Measurements from ENCODE around the gene EIF5.

Gene EIF5

GRCh38 chr14:103349982-103350381 is 15.9 kb downstream of the EIF5 start:
- TF ChIP-seq TAF1 (IDR thresholded peaks at IDR 0.05; ENCODE audit: borderline replicate concordance, insufficient read depth, low read length) (no peak), FOXP2 (optimal IDR thresholded peaks at IDR 0.05; ENCODE audit: borderline replicate concordance, extremely low read depth, extremely low read length, insufficient read depth) (no peak), REST (IDR thresholded peaks at IDR 0.05; ENCODE audit: insufficient read depth in 1 of 2, low read depth in 2 of 2, low read length in 2 of 2) (no peak), SIN3A (IDR thresholded peaks at IDR 0.05; ENCODE audit: borderline replicate concordance, insufficient read depth, low read length) (no peak), POLR2AphosphoS5 (IDR thresholded peaks at IDR 0.05; ENCODE audit: low read depth, low read length) (no peak)

- TF ChIP-seq TAF1 (IDR thresholded peaks at IDR 0.05; ENCODE audit: borderline replicate concordance, insufficient read depth, low read length), result no peak
- no peak for TF ChIP-seq FOXP2 (optimal IDR thresholded peaks at IDR 0.05; ENCODE audit: borderline replicate concordance, extremely low read depth, extremely low read length, insufficient read depth)
- no peak for TF ChIP-seq SIN3A (IDR thresholded peaks at IDR 0.05; ENCODE audit: borderline replicate concordance, insufficient read depth, low read length)
- no peak for TF ChIP-seq REST (IDR thresholded peaks at IDR 0.05; ENCODE audit: insufficient read depth in 1 of 2, low read depth in 2 of 2, low read length in 2 of 2)
- TF ChIP-seq POLR2AphosphoS5 (IDR thresholded peaks at IDR 0.05; ENCODE audit: low read depth, low read length), result no peak
Measured at GRCh38 chr14:103353362-103353761, 19.3 kb downstream of the EIF5 start.

GRCh38 chr14:103354141-103354540 is 20.1 kb downstream of the EIF5 start:
- TF ChIP-seq SIN3A (IDR thresholded peaks at IDR 0.05; ENCODE audit: borderline replicate concordance, insufficient read depth, low read length), result no peak
- TF ChIP-seq FOXP2 (optimal IDR thresholded peaks at IDR 0.05; ENCODE audit: borderline replicate concordance, extremely low read depth, extremely low read length, insufficient read depth), result no peak
- no peak for TF ChIP-seq POLR2AphosphoS5 (IDR thresholded peaks at IDR 0.05; ENCODE audit: low read depth, low read length)
- TF ChIP-seq TAF1 (IDR thresholded peaks at IDR 0.05; ENCODE audit: borderline replicate concordance, insufficient read depth, low read length), result no peak
- TF ChIP-seq REST (IDR thresholded peaks at IDR 0.05; ENCODE audit: insufficient read depth in 1 of 2, low read depth in 2 of 2, low read length in 2 of 2), result no peak

GRCh38 chr14:103356024-103356682 is 22.1 kb downstream of the EIF5 start:
- TF ChIP-seq REST (IDR thresholded peaks at IDR 0.05; ENCODE audit: insufficient read depth in 1 of 2, low read depth in 2 of 2, low read length in 2 of 2), result no peak
- TF ChIP-seq TAF1 (IDR thresholded peaks at IDR 0.05; ENCODE audit: borderline replicate concordance, insufficient read depth, low read length), result no peak
- TF ChIP-seq POLR2AphosphoS5 (IDR thresholded peaks at IDR 0.05; ENCODE audit: low read depth, low read length), result no peak
- no peak for TF ChIP-seq SIN3A (IDR thresholded peaks at IDR 0.05; ENCODE audit: borderline replicate concordance, insufficient read depth, low read length)
- no peak for TF ChIP-seq FOXP2 (optimal IDR thresholded peaks at IDR 0.05; ENCODE audit: borderline replicate concordance, extremely low read depth, extremely low read length, insufficient read depth)
